GM23248 (cell line): ENCODE results near the gene PRCC. TPM values are rescaled to one million over a fixed set of nuclear protein-coding genes. Genes with fewer than 3 reads are reported as not detected.

Source experiments
- DNase-seq: peaks from one replicate; pipeline ENCODE4 v3.0.0-alpha.2; 2015
- H2AFZ ChIP-seq: fragments of 200-600 bp; sonication (generic); 2 replicates; pipeline ENCODE4 v1.6.1; 2016; ENCODE audit warnings: antibody characterized with exemption
- H3F3A ChIP-seq: fragments of 200-600 bp; sonication (generic); 2 replicates; pipeline ENCODE4 v1.6.1; 2016; ENCODE audit warnings: mild to moderate bottlenecking, antibody characterized with exemption, mixed run types; ENCODE audit not compliant: insufficient read depth
- H3K27ac ChIP-seq: fragments of 200-600 bp; sonication (generic); 2 replicates; pipeline ENCODE4 v1.5.1; 2016; ENCODE audit warnings: mild to moderate bottlenecking
- H3K27me3 ChIP-seq: fragments of 200-600 bp; sonication (generic); replicated peaks from 2 replicates; pipeline ENCODE4 v1.6.1; 2016; ENCODE audit warnings: mild to moderate bottlenecking; ENCODE audit not compliant: insufficient read depth
- H3K36me3 ChIP-seq: fragments of 200-600 bp; sonication (generic); 2 replicates; pipeline ENCODE4 v1.6.1; 2016; ENCODE audit warnings: low read depth, mild to moderate bottlenecking
- H3K4me1 ChIP-seq: fragments of 200-600 bp; sonication (generic); 2 replicates; pipeline ENCODE4 v1.6.1; 2016; ENCODE audit warnings: mild to moderate bottlenecking; ENCODE audit not compliant: insufficient read depth
- H3K4me2 ChIP-seq: fragments of 200-600 bp; sonication (generic); one replicate; pipeline ENCODE4 v1.6.1; 2016; ENCODE audit warnings: mild to moderate bottlenecking; ENCODE audit not compliant: unreplicated experiment
- H3K4me3 ChIP-seq: fragments of 200-600 bp; sonication (generic); 2 replicates; pipeline ENCODE4 v1.5.1; 2016; ENCODE audit warnings: mild to moderate bottlenecking
- H3K79me2 ChIP-seq: fragments of 200-600 bp; sonication (generic); 2 replicates; pipeline ENCODE4 v1.6.1; 2016; ENCODE audit warnings: mild to moderate bottlenecking; ENCODE audit not compliant: insufficient read depth
- H3K9ac ChIP-seq: fragments of 200-600 bp; sonication (generic); 2 replicates; pipeline ENCODE4 v1.6.1; 2016; ENCODE audit warnings: mild to moderate bottlenecking
- H3K9me2 ChIP-seq: fragments of 200-600 bp; sonication (generic); 2 replicates; pipeline ENCODE4 v1.6.1; 2016; ENCODE audit warnings: mixed run types, mild to moderate bottlenecking, moderate library complexity; ENCODE audit not compliant: insufficient read depth
- H3K9me3 ChIP-seq: fragments of 200-600 bp; sonication (generic); one replicate; pipeline ENCODE4 v1.6.1; 2017; ENCODE audit warnings: low read depth
- H4K20me1 ChIP-seq: fragments of 200-600 bp; sonication (generic); 2 replicates; pipeline ENCODE4 v1.6.0; 2016; ENCODE audit not compliant: insufficient read depth
- EZH2 ChIP-seq: fragments of 200-600 bp; sonication (generic); IDR thresholded peaks from 2 replicates; pipeline ENCODE4 v1.6.1; 2018; ENCODE audit warnings: antibody characterized with exemption, mild to moderate bottlenecking; ENCODE audit not compliant: insufficient read depth, poor library complexity, severe bottlenecking
- EZH2phosphoT487 ChIP-seq: fragments of 200-600 bp; sonication (generic); IDR thresholded peaks from 2 replicates; pipeline ENCODE4 v1.6.1; 2018; ENCODE audit warnings: antibody characterized with exemption, moderate library complexity, mild to moderate bottlenecking, low read depth; ENCODE audit not compliant: insufficient read depth
- WGBS, 2 experiments: methylation state at CpG; one replicate each; pipeline ENCODE4 v1.1.6; 2015 to 2017; ENCODE audit warnings: low lambda C conversion rate in 2 of 2, low coverage in 1 of 2; ENCODE audit errors: missing lambda C conversion rate in 2 of 2; 5-methylcytosine and 5-hydroxymethylcytosine counted together
- in situ Hi-C: fragments of 300-500 bp; cut with MboI; formaldehyde crosslinking; loops from 2 replicates; pipeline ENCODE4 v1.15.0; 2020
- polyA plus RNA-seq: library from polyadenylated mRNA; unstranded; fragments of >200 nt; fragmentation: Nextera tagmentation; extraction: Ambion mirVana; gene quantifications from 2 replicates; pipeline ENCODE4 v1.2.1, GENCODE V29; 2016
- total RNA-seq: library from RNA; depleted of rRNA; stranded (reverse); fragments of >200 nt; shearing (Covaris generic); gene quantifications from 2 replicates; pipeline ENCODE4 v1.2.3, GENCODE V29; 2014; rRNA removed

The PRCC gene, protein sequence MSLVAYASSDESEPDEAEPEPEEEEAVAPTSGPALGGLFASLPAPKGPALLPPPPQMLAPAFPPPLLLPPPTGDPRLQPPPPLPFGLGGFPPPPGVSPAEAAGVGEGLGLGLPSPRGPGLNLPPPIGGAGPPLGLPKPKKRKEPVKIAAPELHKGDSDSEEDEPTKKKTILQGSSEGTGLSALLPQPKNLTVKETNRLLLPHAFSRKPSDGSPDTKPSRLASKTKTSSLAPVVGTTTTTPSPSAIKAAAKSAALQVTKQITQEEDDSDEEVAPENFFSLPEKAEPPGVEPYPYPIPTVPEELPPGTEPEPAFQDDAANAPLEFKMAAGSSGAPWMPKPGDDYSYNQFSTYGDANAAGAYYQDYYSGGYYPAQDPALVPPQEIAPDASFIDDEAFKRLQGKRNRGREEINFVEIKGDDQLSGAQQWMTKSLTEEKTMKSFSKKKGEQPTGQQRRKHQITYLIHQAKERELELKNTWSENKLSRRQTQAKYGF
- total RNA-seq (32.4 and 43.6 TPM in 2 replicates), polyA plus RNA-seq (57.0 and 62.4 TPM in 2 replicates)

DNA sequence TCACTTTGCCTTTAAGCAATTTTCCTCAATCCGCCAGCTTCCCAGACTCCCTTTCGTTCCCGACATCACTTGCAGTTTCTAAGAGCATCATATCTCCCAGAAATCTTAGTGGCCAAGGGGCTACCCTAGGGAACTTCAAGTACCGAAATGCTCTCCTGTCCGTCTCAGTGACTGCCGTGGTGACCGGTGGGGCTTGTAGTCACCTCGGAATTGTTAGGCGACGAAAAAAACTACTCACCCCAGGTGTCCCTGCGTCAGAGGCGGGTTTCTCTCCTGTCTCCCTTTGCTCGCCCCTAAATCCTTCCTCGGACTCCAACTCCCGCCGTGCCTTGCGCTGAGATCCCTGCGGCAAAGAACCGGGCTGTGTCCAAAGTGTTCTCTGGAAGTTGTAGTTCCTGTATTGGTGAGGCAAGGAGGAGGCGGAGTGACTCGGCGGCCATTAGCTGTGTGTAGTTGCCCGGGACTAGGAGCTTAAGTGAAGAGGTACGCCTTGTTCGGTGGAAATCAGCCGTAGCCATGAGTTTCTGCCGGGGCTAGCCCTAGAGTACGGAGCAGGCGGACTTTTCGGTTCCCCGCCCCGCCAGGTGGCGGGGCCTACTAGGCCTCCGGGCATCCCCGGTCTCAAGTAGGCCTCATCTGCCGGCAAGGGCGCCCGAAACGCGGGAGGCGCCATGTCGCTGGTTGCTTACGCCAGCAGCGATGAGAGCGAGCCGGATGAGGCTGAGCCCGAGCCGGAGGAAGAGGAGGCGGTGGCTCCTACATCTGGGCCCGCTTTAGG lies at the start of gene PRCC:
PRCC (plus strand) TSS at position 435 of the 778 bp plus-strand sequence; CDS start at position 672, 237 bp downstream.
- Histone ChIP-seq H3K4me3 (peak within 1 kb of the TSS; percentile 100), H3F3A (no peaks in the 10 kb centered on the region; the same call in 1 of the 2 replicates), H3K36me3 (peaks cover 9% of the 10 kb centered on the region; the same call in 1 of the 2 replicates), H3K9me2 (no peaks in the 10 kb centered on the region), H3K4me2 (peak within 1 kb of the TSS; percentile 97), H2AFZ (peak within 1 kb of the TSS; percentile 95), H3K27ac (peak within 1 kb of the TSS; percentile 93), H3K9me3 (no peaks in the 10 kb centered on the region), H3K4me1 (peaks cover 26% of the 10 kb centered on the region), H4K20me1 (no peaks in the 10 kb centered on the region), H3K27me3 (no peaks in the 10 kb centered on the region), H3K79me2 (peaks cover 63% of the 10 kb centered on the region), H3K9ac (peak within 1 kb of the TSS; percentile 100)
- 0 to 1% methylated on average over 47 to 49 of the region's 50 CpGs for WGBS, 2 experiments
- TF ChIP-seq EZH2phosphoT487 (no peak), EZH2 (no peak)
- peak; percentile 100 for DNase-seq
- in situ Hi-C loops: no loop called here

DNA sequence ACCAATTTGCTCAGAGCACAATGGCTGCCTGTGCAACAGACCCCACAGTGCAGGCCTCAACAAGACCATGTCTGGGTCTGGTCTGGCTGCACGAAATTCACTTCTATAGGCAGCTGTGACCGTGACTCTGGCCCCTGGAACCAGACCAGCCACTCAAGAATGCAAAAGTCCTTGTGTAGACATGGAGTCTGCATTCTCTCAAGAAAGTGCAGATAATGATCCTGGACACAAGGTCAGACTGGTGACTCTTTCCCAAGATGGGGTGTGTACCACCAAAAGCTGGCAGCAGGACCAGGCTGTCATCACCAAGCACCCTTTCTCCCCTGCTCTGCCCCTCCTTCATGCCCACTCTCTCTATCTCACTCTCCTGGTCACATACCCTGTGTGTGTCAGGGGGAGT lies 46.2 kb upstream of the PRCC start:
- Histone ChIP-seq H3K9me3 (no peaks in the 10 kb centered on the region), H3K4me1 (peaks cover 12% of the 10 kb centered on the region; the same call in 1 of the 2 replicates), H3K79me2 (peaks cover 48% of the 10 kb centered on the region), H3F3A (peaks cover 5% of the 10 kb centered on the region; the same call in 1 of the 2 replicates), H3K36me3 (peaks cover 29% of the 10 kb centered on the region; the same call in 1 of the 2 replicates), H2AFZ (no peak overlapping the region), H3K9me2 (no peaks in the 10 kb centered on the region), H3K9ac (no peak overlapping the region), H3K4me2 (no peak overlapping the region), H3K27me3 (no peaks in the 10 kb centered on the region), H3K4me3 (no peak overlapping the region), H4K20me1 (no peaks in the 10 kb centered on the region), H3K27ac (no peak overlapping the region)
- TF ChIP-seq EZH2: no peak
- no peak for TF ChIP-seq EZH2phosphoT487
- in situ Hi-C loops: no loop called here
- no peak for DNase-seq
- 71 to 80% methylated on average over 2 of the region's 2 CpGs for WGBS, 2 experiments

DNA sequence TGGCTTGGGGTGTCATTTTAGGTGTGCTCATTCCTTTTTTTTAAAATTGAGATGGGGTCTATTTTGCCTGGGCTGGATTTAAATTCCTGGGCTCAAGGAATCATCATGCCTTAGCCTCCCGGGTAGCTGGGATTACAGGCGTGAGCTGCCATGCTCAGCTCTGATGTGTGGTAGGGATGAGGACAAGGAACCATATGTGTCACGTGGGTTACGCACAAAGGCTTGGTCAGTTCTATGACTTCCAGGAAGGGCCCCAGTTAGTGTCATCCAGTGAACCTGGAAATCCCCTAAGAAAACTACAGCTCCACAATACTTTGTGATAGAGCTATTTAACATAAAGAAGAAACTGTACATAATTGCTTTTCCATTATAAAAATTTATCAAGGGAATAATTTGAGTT lies 45.8 kb upstream of the PRCC start:
- DNase-seq: no peak
- in situ Hi-C loops: no loop called here
- Histone ChIP-seq H3K27ac (no peak overlapping the region), H3K9ac (no peak overlapping the region), H3K9me2 (no peaks in the 10 kb centered on the region), H3K4me1 (peaks cover 16% of the 10 kb centered on the region; the same call in 1 of the 2 replicates), H4K20me1 (no peaks in the 10 kb centered on the region), H3K27me3 (no peaks in the 10 kb centered on the region), H3K4me3 (no peak overlapping the region), H3K9me3 (no peaks in the 10 kb centered on the region), H3K36me3 (peaks cover 29% of the 10 kb centered on the region; the same call in 1 of the 2 replicates), H3K79me2 (peaks cover 52% of the 10 kb centered on the region), H3K4me2 (no peak overlapping the region), H2AFZ (no peak overlapping the region), H3F3A (peaks cover 9% of the 10 kb centered on the region; the same call in 1 of the 2 replicates)
- TF ChIP-seq EZH2 (no peak), EZH2phosphoT487 (no peak)
- WGBS, 2 experiments: 81% methylated on average over 4 of the region's 4 CpGs

DNA sequence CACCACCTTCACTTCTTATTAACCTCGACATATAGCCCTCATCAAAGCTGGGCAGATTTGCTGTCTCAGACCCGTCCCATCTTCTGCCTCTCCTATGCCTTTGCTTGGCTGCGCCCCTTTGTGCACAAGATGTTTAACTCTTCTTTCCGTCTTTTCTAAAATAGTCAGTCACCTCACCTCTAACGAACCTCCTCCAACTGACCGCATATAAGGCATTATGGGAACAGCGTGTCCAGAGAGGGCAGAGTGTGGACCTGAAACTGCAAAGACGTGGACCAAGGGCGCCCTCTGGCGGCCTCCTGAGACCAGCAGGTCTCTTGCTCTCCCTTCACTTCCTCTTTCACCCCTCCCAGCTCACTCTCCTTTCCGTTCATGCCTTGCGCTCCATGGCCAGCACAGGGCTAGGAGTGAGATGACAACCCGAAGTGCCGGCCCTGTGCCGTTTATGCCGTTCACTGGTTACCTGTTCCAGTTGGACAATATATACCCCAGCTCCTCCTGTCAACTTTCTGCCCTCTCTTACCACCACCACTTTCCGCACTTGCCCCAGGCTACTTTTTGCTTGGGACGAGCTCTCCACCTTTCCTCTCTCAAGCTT lies 41.6 kb upstream of the PRCC start:
- Histone ChIP-seq H4K20me1 (no peaks in the 10 kb centered on the region), H3K27ac (0 out of 2 replicates have a peak overlapping the region, but pooled peaks have one; percentile 1), H3K4me2 (peak overlapping the region; percentile 98), H3K36me3 (peaks cover 29% of the 10 kb centered on the region; the same call in 1 of the 2 replicates), H2AFZ (no peak overlapping the region), H3K4me1 (peaks cover 29% of the 10 kb centered on the region), H3K9me2 (no peaks in the 10 kb centered on the region), H3K79me2 (peaks cover 84% of the 10 kb centered on the region), H3K27me3 (no peaks in the 10 kb centered on the region), H3F3A (peaks cover 6% of the 10 kb centered on the region; the same call in 1 of the 2 replicates), H3K9ac (peak overlapping the region; percentile 53), H3K9me3 (no peaks in the 10 kb centered on the region), H3K4me3 (peak overlapping the region; percentile 99)
- in situ Hi-C loops: no loop called here
- WGBS, 2 experiments: 9 to 10% methylated on average over 18 of the region's 18 CpGs
- TF ChIP-seq EZH2phosphoT487: no peak
- TF ChIP-seq EZH2: no peak
- DNase-seq: peak; percentile 89
